GM12801 (cell line): ENCODE data around the gene GUCY1A2.

ENCODE experiments used
- CTCF ChIP-seq: IDR thresholded peaks from one replicate; pipeline ENCODE4 v1.5.1; 2011; ENCODE audit warnings: control low read depth; ENCODE audit not compliant: insufficient read length; ENCODE audit errors: extremely low read depth

The GUCY1A2 gene

GRCh38 chr11:107040433-107041087 lies 22.3 kb upstream of the GUCY1A2 start:
- no peak for TF ChIP-seq CTCF

- no peak for TF ChIP-seq CTCF
These were observed 7.4 kb upstream of the GUCY1A2 start for GRCh38 chr11:107025673-107026072.

- no peak for TF ChIP-seq CTCF
These were observed 2.3 kb upstream of the GUCY1A2 start for GRCh38 chr11:107020594-107020993.

GRCh38 chr11:107018902-107019493 lies 722 bp upstream of the GUCY1A2 start:
- no peak for TF ChIP-seq CTCF

- TF ChIP-seq CTCF, result no peak
These were observed 650 bp downstream of the GUCY1A2 start for GRCh38 chr11:107017433-107018218.

GRCh38 chr11:107017104-107017432 lies 1.2 kb downstream of the GUCY1A2 start:
- no peak for TF ChIP-seq CTCF

GRCh38 chr11:107014871-107015270 lies 3.4 kb downstream of the GUCY1A2 start:
- TF ChIP-seq CTCF, result no peak
